Measurements from ENCODE around the gene SLC43A3. TPM values are rescaled to one million over a fixed set of nuclear protein-coding genes. Genes with fewer than 3 reads are reported as not detected.
A peak's percentile ranks its signal among the peaks of the same experiment; 100 is the strongest.

SLC43A3 gene
- total RNA-seq, 1 experiment from 2014 or later, result 21.4 TPM

- no peak for TF ChIP-seq CTCF (conservative IDR thresholded peaks at IDR 0.05)
- H3K4me1 ChIP-seq (ENCODE audit: insufficient read depth, low read length), result no peaks in the 10 kb centered on the region
These were observed 21.6 kb downstream of the SLC43A3 start for GRCh38 chr11:57405271-57405860.

More at GRCh38 chr11:57405271-57405860, 21.6 kb downstream of the SLC43A3 start:
- H2BK20ac ChIP-seq (ENCODE audit: low read depth, low read length, poor library complexity, severe bottlenecking), result no peak overlapping the region
- H3K4me2 ChIP-seq (ENCODE audit: insufficient read depth, insufficient read length, low read length), result no peak overlapping the region
- Mint-ChIP-seq H3K9me3 (no peaks in the 10 kb centered on the region; a peak in 1 of 5 replicates), H3K27me3 (ENCODE audit: low read depth) (peaks cover 3% of the 10 kb centered on the region; the same call in 1 of the 2 replicates), H3K4me3 (no peak overlapping the region), H3K27ac (peak overlapping the region in 1 of 3 experiments; percentile 34; a peak in 1 of 7 replicates), H3K36me3 (ENCODE audit: insufficient read depth in 1 of 3, low read depth in 3 of 3) (peaks cover 5 to 26% (median 15%) of the 10 kb centered on the region in 3 experiments; a peak in 6 of 7 replicates), H3K4me1 (0 out of 4 replicates have a peak, but pooled peaks cover 0 to 3% of the 10 kb centered on the region in 2 experiments)
- no peak overlapping the region for H3K56ac ChIP-seq (ENCODE audit: insufficient read length, low read depth, low read length)
- no peaks in the 10 kb centered on the region for H3K79me2 ChIP-seq (ENCODE audit: insufficient read depth, low read length)
- no peak overlapping the region for H2AK5ac ChIP-seq (ENCODE audit: insufficient read length, low read length)
- no peaks in the 10 kb centered on the region for H3K27me3 ChIP-seq (ENCODE audit: insufficient read depth, low read length)
- no peak overlapping the region for H3K27ac ChIP-seq (ENCODE audit: insufficient read length, low read depth, low read length)
- no peak overlapping the region for H3K9ac ChIP-seq (ENCODE audit: extremely low read depth, insufficient read length, low read length)
- no peaks in the 10 kb centered on the region for H3K9me3 ChIP-seq (ENCODE audit: control insufficient read depth, low read depth, low read length)
- no peak overlapping the region for H2BK15ac ChIP-seq (ENCODE audit: low read depth, low read length)
- no peaks in the 10 kb centered on the region for H3K79me1 ChIP-seq (ENCODE audit: insufficient read depth, low read depth, low read length, poor library complexity, severe bottlenecking)
- H4K8ac ChIP-seq (replicated peaks; ENCODE audit: insufficient read length, low read depth, low read length), result no peak overlapping the region
- no peak overlapping the region for H4K91ac ChIP-seq (ENCODE audit: insufficient read length, low read depth, low read length)
- no peak overlapping the region for H3T11ph ChIP-seq (ENCODE audit: low read length)
- no peak overlapping the region for H2BK12ac ChIP-seq (ENCODE audit: insufficient read length, low read depth, low read length)
- H3K23me2 ChIP-seq (ENCODE audit: insufficient read length, low read depth, low read length, poor library complexity, severe bottlenecking), result no peaks in the 10 kb centered on the region
- no peak overlapping the region for H2AFZ ChIP-seq (ENCODE audit: low read length)
- no peak overlapping the region for H2BK5ac ChIP-seq (ENCODE audit: insufficient read length, low read length)
- no peak overlapping the region for H3K18ac ChIP-seq (ENCODE audit: insufficient read length, low read depth, low read length)
- no peaks in the 10 kb centered on the region for H4K20me1 ChIP-seq (ENCODE audit: control insufficient read depth, insufficient read depth, insufficient read length)
- no peak overlapping the region for H2BK120ac ChIP-seq (ENCODE audit: low read depth, low read length, poor library complexity, severe bottlenecking)
- no peak overlapping the region for H4K5ac ChIP-seq (ENCODE audit: insufficient read length, low read depth, low read length)
- no CpG with 5 or more reads among the region's 4 CpGs for WGBS (ENCODE audit: extremely low coverage, insufficient read length, low lambda C conversion rate)
- no peak overlapping the region for H3K14ac ChIP-seq (ENCODE audit: insufficient read depth, low read length)
- no peak overlapping the region for H3K4ac ChIP-seq (ENCODE audit: low read depth, low read length)
- H3K23ac ChIP-seq (ENCODE audit: insufficient read length, low read depth, low read length), result no peak overlapping the region
- no peak for DNase-seq

Measured in H9 (cell line).